Measurements from ENCODE around the gene GMPR. TPM values are rescaled to one million over a fixed set of nuclear protein-coding genes. Genes with fewer than 3 reads are reported as not detected.
"Not testable (repeated sequence)": the region's sequence is repeated elsewhere in the genome, so short reads cannot be mapped to it uniquely, and the experiment has no call there.

Gene GMPR
- total RNA-seq, 2 donors from 2014 or later = 17.0 to 62.1 TPM

DNA sequence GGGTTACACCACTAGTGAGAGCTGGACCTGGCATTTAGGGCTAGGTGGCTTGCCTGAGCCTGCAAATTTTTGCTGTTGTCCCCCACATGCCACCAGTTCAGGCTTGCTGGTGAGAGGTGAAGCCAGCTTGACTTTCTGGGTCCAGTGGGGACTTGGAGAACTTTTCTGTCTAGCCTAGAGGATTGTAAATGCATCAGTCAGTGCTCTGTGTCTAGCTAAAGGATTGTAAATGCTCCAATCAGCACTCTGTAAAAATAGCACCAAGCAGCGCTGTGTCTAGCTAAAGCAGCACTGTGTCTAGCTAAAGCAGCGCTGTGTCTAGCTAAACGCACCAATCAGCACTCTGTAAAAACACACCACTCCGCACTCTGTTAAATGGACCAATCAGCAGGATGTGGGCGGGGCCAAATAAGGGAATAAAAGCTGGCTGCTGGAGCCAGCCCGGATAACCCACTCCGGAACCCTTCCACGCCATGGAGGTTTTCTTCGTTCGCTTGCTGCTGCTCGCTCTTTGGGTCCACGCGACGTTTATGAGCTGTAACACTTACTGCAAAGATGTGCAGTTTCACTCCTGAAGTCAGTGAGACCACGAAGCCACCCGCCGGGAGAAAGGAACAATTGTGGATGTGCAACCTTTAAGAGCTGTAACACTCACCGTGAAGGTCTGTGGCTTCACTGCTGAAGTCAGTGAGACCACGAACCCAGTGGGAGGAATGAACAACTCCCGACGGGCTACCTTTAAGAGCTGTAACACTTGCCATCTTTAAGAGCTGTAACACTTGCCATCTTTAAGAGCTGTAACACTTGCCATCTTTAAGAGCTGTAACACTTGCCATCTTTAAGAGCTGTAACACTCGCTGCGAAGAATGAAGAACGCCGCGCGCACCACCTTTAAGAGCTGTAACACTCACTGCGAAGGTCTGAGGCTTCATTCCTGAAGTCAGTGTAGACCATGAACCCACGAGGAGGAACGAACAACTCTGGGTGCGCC is 27.3 kb downstream of the GMPR start:
- H3K4me1 ChIP-seq (ENCODE audit: control insufficient read depth in 1 of 2, low read depth in 2 of 2) = no peaks in the 10 kb centered on the region
- H3K27me3 ChIP-seq (replicated peaks; ENCODE audit: insufficient read depth) = no peaks in the 10 kb centered on the region
- H3K27ac ChIP-seq = no peak overlapping the region
- ATAC-seq (ENCODE audit: insufficient number of reproducible peaks, low FRiP score, low read depth) (no peak), DNase-seq (ENCODE audit: low spot score) (no peak)
- no peak overlapping the region for H3K4me3 ChIP-seq
- H3K36me3 ChIP-seq = peaks cover 3% of the 10 kb centered on the region
- no peaks in the 10 kb centered on the region for H3K9me3 ChIP-seq
- TF ChIP-seq, protein P1, sequence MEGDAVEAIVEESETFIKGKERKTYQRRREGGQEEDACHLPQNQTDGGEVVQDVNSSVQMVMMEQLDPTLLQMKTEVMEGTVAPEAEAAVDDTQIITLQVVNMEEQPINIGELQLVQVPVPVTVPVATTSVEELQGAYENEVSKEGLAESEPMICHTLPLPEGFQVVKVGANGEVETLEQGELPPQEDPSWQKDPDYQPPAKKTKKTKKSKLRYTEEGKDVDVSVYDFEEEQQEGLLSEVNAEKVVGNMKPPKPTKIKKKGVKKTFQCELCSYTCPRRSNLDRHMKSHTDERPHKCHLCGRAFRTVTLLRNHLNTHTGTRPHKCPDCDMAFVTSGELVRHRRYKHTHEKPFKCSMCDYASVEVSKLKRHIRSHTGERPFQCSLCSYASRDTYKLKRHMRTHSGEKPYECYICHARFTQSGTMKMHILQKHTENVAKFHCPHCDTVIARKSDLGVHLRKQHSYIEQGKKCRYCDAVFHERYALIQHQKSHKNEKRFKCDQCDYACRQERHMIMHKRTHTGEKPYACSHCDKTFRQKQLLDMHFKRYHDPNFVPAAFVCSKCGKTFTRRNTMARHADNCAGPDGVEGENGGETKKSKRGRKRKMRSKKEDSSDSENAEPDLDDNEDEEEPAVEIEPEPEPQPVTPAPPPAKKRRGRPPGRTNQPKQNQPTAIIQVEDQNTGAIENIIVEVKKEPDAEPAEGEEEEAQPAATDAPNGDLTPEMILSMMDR (IDR thresholded peaks at IDR 0.05) = no peak

DNA sequence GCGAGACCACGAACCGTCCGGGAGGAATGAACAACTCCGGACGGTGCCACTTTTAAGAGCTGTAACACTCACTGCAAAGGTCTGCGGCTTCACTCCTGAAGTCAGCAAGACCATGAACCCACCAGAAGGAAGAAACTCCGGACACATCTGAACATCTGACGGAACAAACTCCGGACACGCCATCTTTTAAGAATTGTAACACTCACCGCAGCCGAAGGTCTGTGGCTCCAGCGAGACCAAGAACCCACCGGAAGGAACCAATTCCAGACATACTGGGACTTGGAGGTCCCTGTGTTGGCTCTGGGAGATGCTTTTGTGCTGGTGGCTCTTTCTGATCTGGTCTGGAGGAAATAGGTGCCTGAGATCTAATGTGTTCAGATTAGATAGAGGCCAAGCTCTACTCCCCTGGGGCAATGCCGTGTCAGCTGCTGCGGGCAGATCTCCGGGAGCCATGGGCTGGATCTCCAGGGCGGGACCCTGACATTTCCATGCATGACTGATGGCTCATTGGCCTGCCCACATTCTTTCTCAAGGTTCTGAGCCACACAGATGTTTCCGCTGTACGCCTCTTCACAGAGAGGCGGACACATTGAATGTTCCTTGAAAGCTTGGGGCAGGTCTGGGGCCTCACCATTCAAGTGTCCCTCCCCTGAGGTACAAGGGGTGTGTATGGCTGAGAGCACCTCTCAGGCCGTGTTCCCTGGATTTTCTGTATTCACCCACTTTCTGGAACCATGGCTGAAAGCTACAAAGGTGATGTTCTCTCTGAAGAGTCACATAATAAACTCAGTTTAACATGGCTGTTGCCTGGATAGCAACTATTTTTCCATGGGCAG is 29.3 kb downstream of the GMPR start:
- Histone ChIP-seq H3K4me1 (ENCODE audit: control insufficient read depth in 1 of 2, low read depth in 2 of 2) (no peaks in the 10 kb centered on the region), H3K36me3 (peaks cover 3% of the 10 kb centered on the region), H3K4me3 (no peak overlapping the region), H3K27ac (no peak overlapping the region), H3K27me3 (replicated peaks; ENCODE audit: insufficient read depth) (no peaks in the 10 kb centered on the region), H3K9me3 (no peaks in the 10 kb centered on the region)
- DNase-seq (ENCODE audit: low spot score) = no peak
- TF ChIP-seq, protein P1 (IDR thresholded peaks at IDR 0.05) = no peak
- no peak for ATAC-seq (ENCODE audit: insufficient number of reproducible peaks, low FRiP score, low read depth)

DNA sequence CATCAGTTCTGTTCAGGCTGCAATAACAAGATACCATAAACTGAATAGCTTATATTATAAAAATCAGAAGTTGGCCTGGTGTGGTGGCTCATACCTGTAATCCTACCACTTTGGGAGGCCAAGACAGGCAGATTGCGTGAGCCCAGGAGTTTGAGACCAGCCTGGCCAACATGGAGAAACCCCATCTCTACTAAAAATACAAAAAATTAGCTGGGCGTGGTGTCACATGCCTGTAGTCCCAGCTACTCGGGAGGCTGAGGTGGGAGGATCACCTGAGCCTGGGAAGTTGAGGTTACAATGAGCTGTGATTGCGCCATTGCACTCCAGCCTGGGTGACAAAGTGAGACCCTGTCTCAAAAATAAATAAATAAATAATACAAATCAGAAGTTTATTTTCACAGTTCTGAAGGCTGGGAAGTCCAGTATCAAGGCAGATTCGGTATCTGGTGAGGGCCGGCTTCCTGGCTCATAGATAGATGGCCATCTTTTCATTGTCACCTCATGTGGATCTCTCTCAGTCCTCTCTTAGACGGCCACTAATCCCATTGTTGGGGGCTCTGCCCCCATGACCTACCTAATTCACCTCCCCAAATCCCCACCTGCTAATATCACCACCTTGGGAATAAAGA is 31.2 kb downstream of the GMPR start:
- H3K36me3 ChIP-seq; H3K27ac ChIP-seq; H3K4me1 ChIP-seq (ENCODE audit: control insufficient read depth in 1 of 2, low read depth in 2 of 2); ATAC-seq (ENCODE audit: insufficient number of reproducible peaks, low FRiP score, low read depth); H3K27me3 ChIP-seq (replicated peaks; ENCODE audit: insufficient read depth); H3K9me3 ChIP-seq; DNase-seq (ENCODE audit: low spot score); H3K4me3 ChIP-seq: not testable (repeated sequence)

DNA sequence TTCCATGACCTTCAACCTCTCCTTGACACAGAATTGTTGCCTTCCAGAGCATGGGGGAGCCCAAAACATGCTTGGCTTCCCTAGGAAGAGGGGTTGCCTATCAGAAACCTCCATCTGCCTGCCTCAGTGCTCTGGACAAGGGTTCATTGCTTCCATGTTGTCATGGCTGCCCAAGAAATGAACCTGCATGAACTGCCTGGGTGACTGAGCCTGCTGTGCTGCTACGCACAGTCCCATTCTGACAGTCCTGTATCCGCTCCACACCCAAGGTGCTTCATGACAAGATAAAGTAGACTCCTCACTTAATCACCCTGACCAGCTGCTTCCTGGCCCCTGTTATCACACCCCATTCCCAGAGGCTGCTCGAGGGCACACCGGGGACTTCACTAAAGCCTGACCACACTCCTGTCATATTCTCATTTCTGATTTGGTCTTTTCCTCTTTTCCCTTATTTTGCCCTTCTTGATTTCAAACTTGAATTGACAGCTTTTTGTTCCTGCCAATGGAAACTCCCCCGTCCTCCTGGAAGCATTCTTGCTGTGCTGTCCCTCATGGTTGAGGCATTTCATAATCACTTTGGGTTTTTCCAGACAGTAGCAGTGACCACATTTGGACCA is 31.9 kb downstream of the GMPR start:
- H3K27me3 ChIP-seq (replicated peaks; ENCODE audit: insufficient read depth) = no peaks in the 10 kb centered on the region
- ATAC-seq (ENCODE audit: insufficient number of reproducible peaks, low FRiP score, low read depth) = no peak
- no peak for DNase-seq (ENCODE audit: low spot score)
- no peak overlapping the region for H3K27ac ChIP-seq
- H3K4me3 ChIP-seq = no peak overlapping the region
- TF ChIP-seq, protein P1 (IDR thresholded peaks at IDR 0.05) = no peak
- peaks cover 0 to 12% of the 10 kb centered on the region in 2 donors for H3K4me1 ChIP-seq (ENCODE audit: control insufficient read depth in 1 of 2, low read depth in 2 of 2)
- peaks cover 3% of the 10 kb centered on the region for H3K36me3 ChIP-seq
- no peaks in the 10 kb centered on the region for H3K9me3 ChIP-seq

DNA sequence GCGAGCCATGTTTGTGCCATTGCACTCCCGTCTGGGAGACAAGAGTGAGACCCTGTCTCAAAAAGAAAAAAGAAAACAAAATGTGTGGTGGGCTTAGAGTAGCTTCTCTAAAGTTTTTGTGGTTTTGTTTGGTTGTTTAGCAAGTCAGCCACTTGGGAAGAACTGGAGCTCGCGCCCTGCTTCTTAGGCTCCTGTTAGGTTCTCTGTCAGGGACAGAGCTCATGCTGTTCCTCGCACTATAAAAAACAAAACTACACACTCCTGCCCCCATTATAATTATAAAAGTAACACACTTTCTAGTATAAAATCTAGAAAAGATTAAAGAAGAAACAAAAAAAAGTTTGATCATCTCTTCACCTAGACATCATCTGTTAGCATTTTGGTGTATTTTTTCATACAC is 33.0 kb downstream of the GMPR start:
- peaks cover 0 to 14% of the 10 kb centered on the region in 2 donors for H3K4me1 ChIP-seq (ENCODE audit: control insufficient read depth in 1 of 2, low read depth in 2 of 2)
- ATAC-seq (ENCODE audit: insufficient number of reproducible peaks, low FRiP score, low read depth) (no peak), DNase-seq (ENCODE audit: low spot score) (no peak)
- no peak overlapping the region for H3K4me3 ChIP-seq
- no peak overlapping the region for H3K27ac ChIP-seq
- TF ChIP-seq, protein P1 (IDR thresholded peaks at IDR 0.05) = no peak
- H3K36me3 ChIP-seq = no peaks in the 10 kb centered on the region
- no peaks in the 10 kb centered on the region for H3K9me3 ChIP-seq
- H3K27me3 ChIP-seq (replicated peaks; ENCODE audit: insufficient read depth) = no peaks in the 10 kb centered on the region

All from thoracic aorta (tissue), 2 donors.